ENCODE results near the gene OR5K4.
"Not testable (repeated sequence)": the region's sequence is repeated elsewhere in the genome, so short reads cannot be mapped to it uniquely, and the experiment has no call there.

The OR5K4 gene

DNA sequence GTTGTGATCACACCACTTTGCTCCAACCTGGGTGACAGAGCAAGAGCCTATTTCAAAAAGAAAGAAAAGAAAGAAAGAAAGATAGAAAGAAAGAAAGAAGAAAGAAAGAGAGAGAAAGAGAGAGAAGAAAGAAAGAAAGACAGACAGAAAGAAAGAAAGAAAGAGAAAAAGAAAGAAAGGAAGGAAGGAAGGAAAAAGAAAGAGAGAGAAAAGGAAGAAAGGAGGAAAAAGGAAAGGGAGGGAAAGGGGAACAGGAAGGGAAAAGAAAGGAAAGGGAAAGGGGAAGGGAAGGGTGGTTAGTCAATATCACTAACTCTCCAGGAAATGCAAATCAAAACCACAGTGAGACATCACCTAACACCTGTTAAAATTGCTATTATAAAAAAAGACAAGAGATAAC, 18.2 kb downstream of the OR5K4 start:
- no peak for DNase-seq

DNA sequence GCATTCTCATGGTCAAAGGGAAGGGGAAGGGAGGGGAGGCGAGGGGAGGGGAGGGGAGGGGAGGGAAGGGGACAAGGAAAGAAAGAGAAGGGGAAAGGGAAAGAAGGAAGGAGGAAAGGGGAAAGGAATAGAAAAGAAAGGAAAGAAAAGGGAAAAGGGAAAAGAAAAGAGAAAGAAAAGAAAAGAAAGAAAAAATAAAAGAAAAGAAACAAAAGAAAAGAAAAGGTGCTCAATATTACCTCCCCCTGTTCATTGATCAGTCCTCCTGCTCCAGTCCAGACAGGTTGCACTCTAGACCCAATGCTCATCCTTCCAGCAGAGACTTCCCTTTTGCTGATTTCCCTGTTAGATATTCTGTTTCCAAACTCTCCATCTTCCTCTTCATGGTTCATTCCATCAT, 18.8 kb downstream of the OR5K4 start:
- no peak for DNase-seq

DNA sequence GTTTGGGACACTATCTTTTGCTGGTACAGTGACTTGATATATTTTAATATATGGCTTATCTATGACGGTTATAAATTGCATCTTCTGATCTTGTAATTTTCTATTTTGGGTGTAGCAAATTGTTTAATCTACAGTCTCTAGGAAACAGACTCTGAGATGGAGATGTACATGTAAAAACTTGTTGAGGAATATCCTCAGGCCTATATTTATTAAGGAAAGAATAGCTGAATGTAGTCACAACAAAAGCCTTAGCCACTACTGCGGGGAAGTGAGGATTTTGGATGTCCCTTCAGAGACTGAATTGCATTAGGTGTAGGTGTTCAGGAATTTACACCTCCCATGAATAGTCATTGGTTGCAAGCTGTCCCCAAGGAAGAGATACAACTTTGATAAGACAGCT, 23.0 kb downstream of the OR5K4 start:
- no peak for DNase-seq

DNA sequence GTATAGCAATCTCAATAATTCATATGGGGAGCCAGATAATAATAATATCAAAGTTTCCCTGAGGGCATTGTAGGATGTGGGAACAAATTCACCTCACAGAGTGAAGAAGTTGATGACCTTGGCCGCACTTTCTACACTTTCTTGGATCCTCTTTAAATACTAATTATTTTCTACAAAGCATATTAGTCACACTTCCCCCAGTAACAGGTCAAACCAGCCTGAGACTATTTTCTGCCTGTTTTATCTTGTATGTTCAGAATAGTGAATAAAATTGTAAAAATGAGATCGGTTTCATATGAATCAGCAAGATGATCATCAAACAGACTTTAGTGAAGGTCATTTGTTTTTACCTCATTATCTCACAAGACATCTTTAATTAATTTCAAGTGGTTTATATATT, 34.5 kb downstream of the OR5K4 start:
- DNase-seq: no peak

DNA sequence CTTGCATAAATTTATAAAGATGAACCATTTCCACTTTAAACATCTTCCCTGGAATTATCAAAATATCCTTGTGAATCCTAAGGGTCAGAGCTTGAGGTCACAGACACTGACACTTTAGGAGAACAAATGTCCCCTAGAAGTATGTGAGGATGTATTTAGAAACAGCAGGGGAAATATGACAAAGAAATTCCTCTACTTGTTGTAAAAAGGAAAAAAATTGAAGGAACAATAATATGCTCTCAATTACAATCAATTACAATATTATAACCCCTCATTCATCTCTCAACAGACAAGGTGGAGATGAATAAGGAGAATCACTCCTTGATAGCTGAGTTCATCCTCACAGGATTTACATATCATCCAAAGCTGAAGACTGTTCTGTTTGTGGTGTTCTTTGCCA, 36.7 kb downstream of the OR5K4 start, which contains the start of gene OR5K3:
Gene OR5K3 (plus strand): TSS at position 301 of the 400 bp plus-strand sequence. CDS start 0 bp downstream, at position 301.
- no peak for DNase-seq

DNA sequence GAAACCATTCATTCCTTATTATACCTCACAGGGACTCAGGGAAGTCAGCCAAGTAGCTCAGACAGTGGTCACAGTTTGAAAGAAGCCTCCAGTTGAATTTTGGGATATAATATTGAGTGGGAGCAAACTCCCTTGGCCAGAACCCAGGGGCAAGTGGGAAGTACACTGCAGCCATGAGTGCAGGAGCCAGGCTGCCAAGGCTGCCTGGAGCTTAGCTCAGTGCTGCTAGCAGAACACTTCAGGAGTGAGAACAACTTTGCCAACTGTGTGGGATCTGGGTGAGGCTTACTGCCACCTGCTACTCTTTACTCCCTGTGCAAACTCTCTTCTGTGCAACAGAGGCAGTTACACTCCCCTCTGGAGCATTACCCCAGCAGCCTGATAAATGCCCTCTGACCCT, 41.4 kb downstream of the OR5K4 start:
- no peak for DNase-seq

DNA sequence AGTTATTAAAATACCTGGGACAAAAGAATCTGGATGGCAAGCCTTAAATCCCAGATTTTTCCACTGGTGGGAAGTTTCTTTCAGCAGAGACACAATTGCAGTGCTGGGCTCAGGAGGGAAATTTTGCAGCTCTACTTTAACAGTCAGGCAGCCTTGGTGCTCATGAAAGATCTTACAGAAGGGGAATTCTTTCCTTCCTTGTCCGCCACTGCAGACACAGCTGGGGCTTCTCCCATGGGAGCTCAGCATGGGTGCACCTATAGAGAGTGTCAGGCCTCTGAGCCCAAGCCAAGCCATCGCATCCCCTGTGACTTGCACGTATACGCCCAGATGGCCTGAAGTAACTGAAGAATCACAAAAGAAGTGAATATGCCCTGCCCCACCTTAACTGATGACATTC, 42.8 kb downstream of the OR5K4 start:
- not testable (repeated sequence) for DNase-seq

DNA sequence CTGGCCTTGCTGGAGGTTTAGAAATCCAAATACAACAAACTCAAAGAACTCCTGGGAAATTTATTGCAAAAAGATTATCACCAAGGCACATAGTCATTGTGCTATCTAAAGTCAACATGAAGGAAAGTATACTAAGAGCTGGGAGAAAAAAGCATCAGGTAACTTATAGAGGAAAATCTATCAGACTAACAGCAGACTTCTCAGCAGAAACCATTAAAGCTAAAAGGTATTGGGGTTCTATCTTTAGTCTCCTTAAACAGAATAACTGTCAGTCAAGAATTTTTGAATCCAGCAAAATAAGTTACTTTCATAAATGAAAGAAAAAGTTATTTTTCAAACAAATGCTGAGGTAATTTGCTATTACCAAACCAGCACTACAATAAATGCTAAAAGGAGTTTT, 44.9 kb downstream of the OR5K4 start:
- no peak for DNase-seq

DNA sequence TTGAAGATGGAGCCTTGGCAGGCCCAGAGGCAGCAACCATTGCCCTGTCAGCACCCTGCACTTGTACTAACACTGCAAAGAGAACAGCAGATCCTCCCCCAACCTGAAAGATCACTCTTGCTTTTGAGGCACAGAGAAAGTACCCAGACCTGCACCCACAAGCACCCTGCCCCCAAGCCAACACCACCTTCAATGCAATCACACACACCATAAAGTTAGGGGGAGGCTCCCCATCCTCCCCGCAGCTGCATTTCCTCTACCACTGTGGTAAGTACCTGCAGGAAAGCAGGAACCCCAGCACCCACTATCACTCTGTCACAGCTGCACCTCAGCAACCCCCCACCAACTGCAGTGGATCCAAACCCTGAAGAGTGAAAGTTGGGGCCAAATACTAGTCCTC, 48.9 kb downstream of the OR5K4 start:
- DNase-seq: no peak

DNA sequence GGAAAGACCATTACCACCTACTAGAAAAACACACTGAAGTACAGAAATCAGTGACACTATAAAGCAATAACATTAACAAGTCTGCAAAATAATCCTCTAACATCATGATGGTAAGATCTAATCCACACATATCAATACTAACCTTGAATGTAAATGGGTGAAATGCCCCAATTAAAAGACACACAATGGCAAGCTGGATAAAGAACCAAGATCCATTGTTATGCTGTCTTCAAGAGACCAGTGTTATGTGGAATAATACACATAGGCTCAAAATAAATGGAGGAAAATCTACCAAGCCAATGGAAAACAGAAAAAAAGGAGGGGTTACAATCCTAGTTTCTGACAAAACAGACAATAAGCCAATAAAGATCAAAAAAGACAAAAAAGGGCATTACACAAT, 50.4 kb downstream of the OR5K4 start:
- DNase-seq: no peak
